ENCODE measurements around the gene PRDM7. TPM values are rescaled to one million over a fixed set of nuclear protein-coding genes. Genes with fewer than 3 reads are reported as not detected.
A peak's percentile ranks its signal among the peaks of the same experiment; 100 is the strongest.

The PRDM7 gene
- total RNA-seq, 1 donor from 2014 or later, result not detected

DNA sequence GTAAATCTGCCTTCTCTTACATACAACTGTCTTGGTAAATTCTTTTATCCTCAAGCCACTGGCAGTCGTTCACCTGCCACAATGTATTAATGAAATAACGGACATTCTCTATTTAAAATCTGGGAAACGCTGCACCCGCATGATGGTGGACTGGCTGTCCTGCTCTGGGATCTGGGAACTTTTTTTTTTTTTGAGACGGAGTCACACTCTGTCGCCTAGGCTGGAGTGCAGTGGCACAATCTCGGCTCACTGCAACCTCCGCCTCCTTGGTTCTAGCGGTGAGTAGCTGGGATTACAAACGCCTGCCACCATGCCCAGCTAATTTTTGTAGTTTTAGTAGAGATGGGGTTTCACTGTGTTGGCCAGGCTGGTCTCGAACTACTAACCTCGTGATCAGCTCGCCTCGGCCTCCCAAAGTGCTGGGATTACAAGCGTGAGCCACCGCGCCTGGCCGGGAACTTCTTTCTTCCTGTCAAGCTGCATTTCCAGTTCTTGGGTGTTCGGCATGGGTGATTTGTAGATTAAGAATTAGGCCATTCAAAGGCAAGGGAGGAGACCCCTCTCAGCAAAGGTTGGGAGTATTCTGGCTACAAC, 28.3 kb downstream of the PRDM7 start:
- no peak for DNase-seq (ENCODE audit: low read depth)
- H3K9ac ChIP-seq (ENCODE audit: low read length), result no peak overlapping the region
- H3K4me3 ChIP-seq (ENCODE audit: insufficient read depth, low read depth, low read length), result no peak overlapping the region
- peaks cover 4% of the 10 kb centered on the region for H4K20me1 ChIP-seq (ENCODE audit: insufficient read depth, low read length)
- no peaks in the 10 kb centered on the region for H3K79me2 ChIP-seq (ENCODE audit: insufficient read depth, low read length)
- TF ChIP-seq EZH2 (IDR thresholded peaks at IDR 0.05; ENCODE audit: insufficient read depth, low read length), result no peak
- no peak for TF ChIP-seq CTCF (IDR thresholded peaks at IDR 0.05; ENCODE audit: insufficient read depth, low read depth, low read length)
- peaks cover 9% of the 10 kb centered on the region for H3K27me3 Mint-ChIP-seq (ENCODE audit: low read depth, unreplicated experiment)
- H3K4me3 Mint-ChIP-seq (ENCODE audit: unreplicated experiment), result no peak overlapping the region
- no peak overlapping the region for H2AFZ ChIP-seq (ENCODE audit: low read depth, low read length)
- peak overlapping the region; percentile 26 for H3K27ac Mint-ChIP-seq (ENCODE audit: unreplicated experiment)
- H3K4me1 Mint-ChIP-seq (ENCODE audit: low read depth, unreplicated experiment), result no peaks in the 10 kb centered on the region
- peaks cover 3% of the 10 kb centered on the region for H3K27me3 ChIP-seq (ENCODE audit: insufficient read depth, low read length)
- H3K9me3 Mint-ChIP-seq (ENCODE audit: unreplicated experiment), result peaks cover 14% of the 10 kb centered on the region
- H3K27ac ChIP-seq (ENCODE audit: low read depth, low read length), result no peak overlapping the region
- no peak overlapping the region for H3K4me2 ChIP-seq (ENCODE audit: low read length)
- no peaks in the 10 kb centered on the region for H3K36me3 ChIP-seq (ENCODE audit: insufficient read depth, low read length)
- FAIRE-seq, result no peak
- peaks cover 15% of the 10 kb centered on the region for H3K4me1 ChIP-seq (ENCODE audit: insufficient read depth, low read length)
- H3K36me3 Mint-ChIP-seq (ENCODE audit: low read depth, unreplicated experiment), result peaks cover 3% of the 10 kb centered on the region
- peaks cover under 1% of the 10 kb centered on the region for H3K9me3 ChIP-seq (ENCODE audit: insufficient read depth, low read depth, low read length)

DNA sequence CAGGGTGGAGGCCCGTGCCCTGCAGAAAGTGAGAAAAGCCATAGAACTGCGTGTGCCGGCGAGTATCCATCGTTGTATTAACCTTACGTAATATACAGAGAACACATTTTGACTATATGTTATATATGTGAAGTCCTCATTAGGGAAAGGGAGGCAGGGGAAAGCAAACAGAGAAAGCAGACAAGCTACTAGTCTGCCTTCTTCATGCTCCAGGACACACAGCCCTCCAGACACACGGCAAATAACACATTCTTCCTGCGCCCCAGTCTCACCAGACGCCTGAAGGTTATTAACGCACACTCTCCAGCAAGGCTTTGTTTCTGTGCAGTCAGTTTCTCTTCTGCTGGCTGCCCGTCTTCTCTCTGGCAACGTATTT, 28.8 kb downstream of the PRDM7 start:
- Mint-ChIP-seq H3K4me1 (ENCODE audit: low read depth, unreplicated experiment) (peaks cover 2% of the 10 kb centered on the region), H3K36me3 (ENCODE audit: low read depth, unreplicated experiment) (peaks cover 2% of the 10 kb centered on the region), H3K9me3 (ENCODE audit: unreplicated experiment) (peaks cover 12% of the 10 kb centered on the region), H3K27me3 (ENCODE audit: low read depth, unreplicated experiment) (peaks cover 9% of the 10 kb centered on the region), H3K27ac (ENCODE audit: unreplicated experiment) (no peak overlapping the region), H3K4me3 (ENCODE audit: unreplicated experiment) (no peak overlapping the region)
- Histone ChIP-seq H3K4me2 (ENCODE audit: low read length) (no peak overlapping the region), H4K20me1 (ENCODE audit: insufficient read depth, low read length) (peaks cover 7% of the 10 kb centered on the region), H3K4me3 (ENCODE audit: insufficient read depth, low read depth, low read length) (no peak overlapping the region), H3K36me3 (ENCODE audit: insufficient read depth, low read length) (no peaks in the 10 kb centered on the region), H3K27ac (ENCODE audit: low read depth, low read length) (no peak overlapping the region), H3K79me2 (ENCODE audit: insufficient read depth, low read length) (no peaks in the 10 kb centered on the region), H3K9ac (ENCODE audit: low read length) (no peak overlapping the region), H2AFZ (ENCODE audit: low read depth, low read length) (no peak overlapping the region), H3K27me3 (ENCODE audit: insufficient read depth, low read length) (peaks cover 3% of the 10 kb centered on the region), H3K4me1 (ENCODE audit: insufficient read depth, low read length) (peaks cover 20% of the 10 kb centered on the region), H3K9me3 (ENCODE audit: insufficient read depth, low read depth, low read length) (no peaks in the 10 kb centered on the region)
- no peak for FAIRE-seq
- DNase-seq (ENCODE audit: low read depth), result no peak
- TF ChIP-seq EZH2 (IDR thresholded peaks at IDR 0.05; ENCODE audit: insufficient read depth, low read length), result no peak
- no peak for TF ChIP-seq CTCF (IDR thresholded peaks at IDR 0.05; ENCODE audit: insufficient read depth, low read depth, low read length)

DNA sequence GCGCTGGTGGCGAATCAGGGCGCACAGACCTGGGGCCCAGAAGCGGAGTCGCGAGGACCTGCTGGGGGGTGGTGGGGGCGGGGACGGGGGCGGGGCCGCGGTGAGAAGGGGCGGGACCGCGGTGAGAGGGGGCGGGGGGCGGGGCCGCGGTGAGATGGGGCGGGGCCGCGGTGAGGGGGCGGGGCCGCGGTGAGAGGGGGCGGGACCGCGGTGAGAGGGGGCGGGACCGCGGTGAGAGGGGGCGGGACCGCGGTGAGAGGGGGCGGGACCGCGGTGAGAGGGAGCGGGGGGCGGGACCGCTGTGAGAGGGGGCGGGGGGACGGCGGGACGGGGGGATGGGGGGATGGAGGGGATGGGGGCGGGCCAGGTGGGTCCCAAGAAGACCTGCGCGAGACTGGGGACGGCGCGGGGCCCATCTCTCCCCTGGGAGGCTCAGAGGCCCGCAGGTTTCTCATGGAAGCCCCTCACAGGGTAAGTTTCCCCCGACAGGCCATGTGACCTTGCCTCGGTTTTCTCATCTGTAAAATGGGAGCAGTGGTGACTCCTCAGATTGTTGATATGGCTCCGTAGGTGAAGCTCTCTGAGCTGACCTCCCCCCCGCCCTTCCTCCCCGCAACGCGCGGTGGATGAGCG, 29.3 kb downstream of the PRDM7 start:
- Histone ChIP-seq H2AFZ (ENCODE audit: low read depth, low read length) (no peak overlapping the region), H3K36me3 (ENCODE audit: insufficient read depth, low read length) (no peaks in the 10 kb centered on the region), H3K27me3 (ENCODE audit: insufficient read depth, low read length) (peaks cover 3% of the 10 kb centered on the region), H4K20me1 (ENCODE audit: insufficient read depth, low read length) (peaks cover 8% of the 10 kb centered on the region), H3K27ac (ENCODE audit: low read depth, low read length) (no peak overlapping the region), H3K79me2 (ENCODE audit: insufficient read depth, low read length) (no peaks in the 10 kb centered on the region), H3K4me1 (ENCODE audit: insufficient read depth, low read length) (peaks cover 20% of the 10 kb centered on the region), H3K4me3 (ENCODE audit: insufficient read depth, low read depth, low read length) (no peak overlapping the region), H3K9ac (ENCODE audit: low read length) (no peak overlapping the region), H3K4me2 (ENCODE audit: low read length) (peak overlapping the region; percentile 81), H3K9me3 (ENCODE audit: insufficient read depth, low read depth, low read length) (no peaks in the 10 kb centered on the region)
- peaks cover 2% of the 10 kb centered on the region for H3K4me1 Mint-ChIP-seq (ENCODE audit: low read depth, unreplicated experiment)
- H3K4me3 Mint-ChIP-seq (ENCODE audit: unreplicated experiment), result no peak overlapping the region
- peaks cover 9% of the 10 kb centered on the region for H3K27me3 Mint-ChIP-seq (ENCODE audit: low read depth, unreplicated experiment)
- FAIRE-seq (no peak), DNase-seq (ENCODE audit: low read depth) (no peak)
- no peak for TF ChIP-seq EZH2 (IDR thresholded peaks at IDR 0.05; ENCODE audit: insufficient read depth, low read length)
- no peak for TF ChIP-seq CTCF (IDR thresholded peaks at IDR 0.05; ENCODE audit: insufficient read depth, low read depth, low read length)
- no peak overlapping the region for H3K27ac Mint-ChIP-seq (ENCODE audit: unreplicated experiment)
- H3K36me3 Mint-ChIP-seq (ENCODE audit: low read depth, unreplicated experiment), result no peaks in the 10 kb centered on the region
- H3K9me3 Mint-ChIP-seq (ENCODE audit: unreplicated experiment), result peaks cover 8% of the 10 kb centered on the region
